ENCODE data around the gene PSMC5. TPM values are rescaled to one million over a fixed set of nuclear protein-coding genes. Genes with fewer than 3 reads are reported as not detected.

Gene PSMC5
- total RNA-seq, 1 experiment from 2014 or later, result 145 TPM

- peaks cover 54% of the 10 kb centered on the region for H3K36me3 ChIP-seq (ENCODE audit: control insufficient read depth, insufficient read depth, low read length)
- intact Hi-C loops (cut with micrococcal nuclease; ENCODE audit: unreplicated experiment), result no loop called here
- TF ChIP-seq CTCF (IDR thresholded peaks at IDR 0.05) (no peak), SIN3A (IDR thresholded peaks at IDR 0.05; ENCODE audit: borderline replicate concordance, insufficient read depth, low read depth, low read length) (no peak), TCF7L2 (IDR thresholded peaks at IDR 0.05; ENCODE audit: low read depth, low read length) (no peak), REST (IDR thresholded peaks at IDR 0.05; ENCODE audit: insufficient read depth in 1 of 2, low read depth in 2 of 2, low read length in 1 of 2) (no peak), POLR2AphosphoS5 (IDR thresholded peaks at IDR 0.05; ENCODE audit: low read depth, low read length) (no peak; the same call in 1 of the 2 replicates)
- peak; percentile 5 for ATAC-seq
- ChIA-PET POLR2A (interaction anchor here (1.0 kb wide), 1 partner anchor 53 kb away, joined by 5 read pairs; the partner anchor contains the start of genes CCDC47 and DDX42), CTCF (no interaction called here)
- H3K9me3 ChIP-seq (ENCODE audit: control insufficient read depth, insufficient read depth, low read depth, low read length), result no peaks in the 10 kb centered on the region
- no peaks in the 10 kb centered on the region for H3K27me3 ChIP-seq (ENCODE audit: control insufficient read depth, insufficient read depth, low read length)
- DNase-seq (ENCODE audit: low read depth, low spot score), result no peak
- peak overlapping the region; percentile 95 for H3K27ac ChIP-seq (ENCODE audit: low read length)
- peak overlapping the region; percentile 80 to 96 for H3K4me3 ChIP-seq (ENCODE audit: low read depth in 2 of 2, low read length in 2 of 2)
- BruUV-seq (replicated peaks), result TSS peak; percentile 87
- in situ Hi-C loops (cut with HindIII; ENCODE audit: low pct_unique_long_range_greater_than_20kb, low sequenced_read_pairs), result no loop called here
- peaks cover 15% of the 10 kb centered on the region for H3K4me1 ChIP-seq (ENCODE audit: control insufficient read depth, insufficient read depth, low read length)
These were observed 696 bp upstream of the PSMC5 start for GRCh38 chr17:63826468-63827001.

GRCh38 chr17:63827801-63828221, 580 bp downstream of the PSMC5 start:
- intact Hi-C loops (cut with micrococcal nuclease; ENCODE audit: unreplicated experiment) (no loop called here), in situ Hi-C loops (cut with HindIII; ENCODE audit: low pct_unique_long_range_greater_than_20kb, low sequenced_read_pairs) (no loop called here)
- Histone ChIP-seq H3K27ac (ENCODE audit: low read length) (peak overlapping the region; percentile 95), H3K4me1 (ENCODE audit: control insufficient read depth, insufficient read depth, low read length) (peaks cover 13% of the 10 kb centered on the region), H3K27me3 (ENCODE audit: control insufficient read depth, insufficient read depth, low read length) (no peaks in the 10 kb centered on the region), H3K36me3 (ENCODE audit: control insufficient read depth, insufficient read depth, low read length) (peaks cover 49% of the 10 kb centered on the region), H3K9me3 (ENCODE audit: control insufficient read depth, insufficient read depth, low read depth, low read length) (no peaks in the 10 kb centered on the region), H3K4me3 (ENCODE audit: low read depth in 2 of 2, low read length in 2 of 2) (peak overlapping the region; percentile 80 to 96)
- ChIA-PET POLR2A (interaction anchor here (0.7 kb wide), 1 partner anchor 396 kb away, joined by 3 read pairs; no protein-coding TSS in a partner anchor), CTCF (interaction anchor here (0.6 kb wide), 1 partner anchor 73 kb away, joined by 3 read pairs; no protein-coding TSS in a partner anchor)
- 0 out of 2 replicates have a peak, but pooled peaks have one; percentile 16 for TF ChIP-seq CTCF (IDR thresholded peaks at IDR 0.05)
- no peak for TF ChIP-seq REST (IDR thresholded peaks at IDR 0.05; ENCODE audit: insufficient read depth in 1 of 2, low read depth in 2 of 2, low read length in 1 of 2)
- no peak for TF ChIP-seq TCF7L2 (IDR thresholded peaks at IDR 0.05; ENCODE audit: low read depth, low read length)
- TF ChIP-seq SIN3A (IDR thresholded peaks at IDR 0.05; ENCODE audit: borderline replicate concordance, insufficient read depth, low read depth, low read length), result no peak
- ATAC-seq, result no peak
- DNase-seq (ENCODE audit: low read depth, low spot score), result no peak
- no TSS peak for BruUV-seq (replicated peaks)

All from Panc1 (cell line).